ENCODE results near the gene ADGRF1. TPM values are rescaled to one million over a fixed set of nuclear protein-coding genes. Genes with fewer than 3 reads are reported as not detected.

ADGRF1 gene
- total and polyA plus RNA-seq, 2 donors (not counting 3 experiments of a cell fraction or from before 2014, with no cell fraction given) = not detected

- H3K27ac ChIP-seq (ENCODE audit: insufficient read depth, low read depth, low read length) = no peak overlapping the region
- BruUV-seq (replicated peaks) = no TSS peak
- H3K79me2 ChIP-seq (ENCODE audit: control insufficient read depth, insufficient read depth, low read length) = no peaks in the 10 kb centered on the region
- no peak overlapping the region for H3K4me3 ChIP-seq (replicated peaks in 1 of 3; ENCODE audit: insufficient read depth in 1 of 3, low read depth in 1 of 3, low read length in 3 of 3)
- ChIA-PET POLR2A (no interaction called here), CTCF (interaction anchor here (0.7 to 1.6 kb wide), 4 partner anchors 10 to 417 kb away, joined by 3 to 4 read pairs (median 3); no protein-coding TSS in a partner anchor)
- H3K4me1 ChIP-seq (ENCODE audit: control insufficient read depth, extremely low read depth, insufficient read depth, low read length) = no peaks in the 10 kb centered on the region
- no peak overlapping the region for H2AFZ ChIP-seq (ENCODE audit: low read depth, low read length)
- H3K27me3 ChIP-seq (ENCODE audit: control insufficient read depth in 2 of 2, insufficient read depth in 2 of 2, low read length in 2 of 2) = peaks cover 6 to 12% of the 10 kb centered on the region in 2 experiments
- TF ChIP-seq, protein P1, sequence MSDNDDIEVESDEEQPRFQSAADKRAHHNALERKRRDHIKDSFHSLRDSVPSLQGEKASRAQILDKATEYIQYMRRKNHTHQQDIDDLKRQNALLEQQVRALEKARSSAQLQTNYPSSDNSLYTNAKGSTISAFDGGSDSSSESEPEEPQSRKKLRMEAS (IDR thresholded peaks at IDR 0.05; ENCODE audit: insufficient read depth, insufficient read length) = no peak
- no peak for TF ChIP-seq POLR2AphosphoS5 (IDR thresholded peaks at IDR 0.05; ENCODE audit: insufficient read depth, low read depth, low read length)
- TF ChIP-seq, protein P2, sequence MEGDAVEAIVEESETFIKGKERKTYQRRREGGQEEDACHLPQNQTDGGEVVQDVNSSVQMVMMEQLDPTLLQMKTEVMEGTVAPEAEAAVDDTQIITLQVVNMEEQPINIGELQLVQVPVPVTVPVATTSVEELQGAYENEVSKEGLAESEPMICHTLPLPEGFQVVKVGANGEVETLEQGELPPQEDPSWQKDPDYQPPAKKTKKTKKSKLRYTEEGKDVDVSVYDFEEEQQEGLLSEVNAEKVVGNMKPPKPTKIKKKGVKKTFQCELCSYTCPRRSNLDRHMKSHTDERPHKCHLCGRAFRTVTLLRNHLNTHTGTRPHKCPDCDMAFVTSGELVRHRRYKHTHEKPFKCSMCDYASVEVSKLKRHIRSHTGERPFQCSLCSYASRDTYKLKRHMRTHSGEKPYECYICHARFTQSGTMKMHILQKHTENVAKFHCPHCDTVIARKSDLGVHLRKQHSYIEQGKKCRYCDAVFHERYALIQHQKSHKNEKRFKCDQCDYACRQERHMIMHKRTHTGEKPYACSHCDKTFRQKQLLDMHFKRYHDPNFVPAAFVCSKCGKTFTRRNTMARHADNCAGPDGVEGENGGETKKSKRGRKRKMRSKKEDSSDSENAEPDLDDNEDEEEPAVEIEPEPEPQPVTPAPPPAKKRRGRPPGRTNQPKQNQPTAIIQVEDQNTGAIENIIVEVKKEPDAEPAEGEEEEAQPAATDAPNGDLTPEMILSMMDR (IDR thresholded peaks at IDR 0.05; ENCODE audit: extremely low read depth in 1 of 2, insufficient read depth in 1 of 2, low read depth in 1 of 2, low read length in 2 of 2) = no peak
- no peak for TF ChIP-seq MYC (IDR thresholded peaks at IDR 0.05; ENCODE audit: low read depth, low read length)
- no peak for TF ChIP-seq POLR2A (IDR thresholded peaks at IDR 0.05; ENCODE audit: low read depth, low read length)
- no peak for TF ChIP-seq FOS (IDR thresholded peaks at IDR 0.05; ENCODE audit: borderline replicate concordance, insufficient read depth, low read length)
- no peak for TF ChIP-seq GATA2 (IDR thresholded peaks at IDR 0.05; ENCODE audit: insufficient read depth, insufficient read length, low read depth, low read length)
- TF ChIP-seq EZH2 (IDR thresholded peaks at IDR 0.05; ENCODE audit: borderline replicate concordance, low read depth, low read length, severe bottlenecking) = no peak
- no peak for TF ChIP-seq JUN (IDR thresholded peaks at IDR 0.05; ENCODE audit: borderline replicate concordance, insufficient read depth, insufficient read length, low read depth)
- no peak overlapping the region for H3K9ac ChIP-seq (replicated peaks; ENCODE audit: extremely low read depth, insufficient read depth, low read length)
- DNase-seq (ENCODE audit: low read depth, low spot score) (no peak), FAIRE-seq (no peak)
- dilution Hi-C loops (cut with MboI; ENCODE audit: extremely low pct_ligation_motif_present, low sequenced_read_pairs) = no loop called here
- H3K9me3 ChIP-seq (replicated peaks; ENCODE audit: control insufficient read depth, insufficient read depth, low read length) = no peaks in the 10 kb centered on the region
- H3K9me1 ChIP-seq (replicated peaks; ENCODE audit: control insufficient read depth, extremely low read depth, insufficient read depth, low read length) = no peaks in the 10 kb centered on the region
- no peaks in the 10 kb centered on the region for H3K36me3 ChIP-seq (ENCODE audit: control insufficient read depth in 2 of 2, extremely low read depth in 1 of 2, insufficient read depth in 2 of 2, low read length in 2 of 2)
- intact Hi-C loops (cut with micrococcal nuclease) = no loop called here
- H4K20me1 ChIP-seq (replicated peaks; ENCODE audit: control insufficient read depth, extremely low read depth, insufficient read depth, low read length) = no peaks in the 10 kb centered on the region
- H3K4me2 ChIP-seq (ENCODE audit: insufficient read depth, low read length) = no peak overlapping the region
These were observed 30.5 kb upstream of the ADGRF1 start for GRCh38 chr6:47072667-47073066.
